Inflammatory macrophage treated with lipopolysaccharide for 1 hour (primary cell): ENCODE results near the gene GATD1.
A peak's percentile ranks its signal among the peaks of the same experiment; 100 is the strongest.

Experiments
- DNase-seq, 2 donors: peaks; one replicate each; pipeline ENCODE4 v3.0.0-alpha.2; 2020 to 2022

The GATD1 gene

GRCh38 chr11:776561-777287 lies 563 bp downstream of the GATD1 start:
- DNase-seq = peak in 1 of 2 donors; percentile 17

GRCh38 chr11:776263-776560 lies 1.1 kb downstream of the GATD1 start:
- no peak for DNase-seq

- no peak for DNase-seq
These were observed 2.3 kb downstream of the GATD1 start for GRCh38 chr11:774873-775592.

GRCh38 chr11:773830-774229 lies 3.5 kb downstream of the GATD1 start:
- no peak for DNase-seq

- no peak for DNase-seq
These were observed 3.9 kb downstream of the GATD1 start for GRCh38 chr11:773425-773824.

- DNase-seq = no peak
These were observed 4.6 kb downstream of the GATD1 start for GRCh38 chr11:772429-773390.

GRCh38 chr11:771617-772204 lies 5.6 kb downstream of the GATD1 start:
- no peak for DNase-seq

GRCh38 chr11:770642-771616 lies 6.4 kb downstream of the GATD1 start:
- DNase-seq = no peak

- DNase-seq = no peak
These were observed 7.2 kb downstream of the GATD1 start for GRCh38 chr11:769887-770641.

- DNase-seq = no peak
These were observed 10.0 kb downstream of the GATD1 start for GRCh38 chr11:767238-767637.

GRCh38 chr11:766936-767210 lies 10.4 kb downstream of the GATD1 start:
- DNase-seq = no peak

GRCh38 chr11:766106-766935 lies 11.0 kb downstream of the GATD1 start:
- peak; percentile 38 to 58 for DNase-seq

GRCh38 chr11:765802-766091 lies 11.5 kb downstream of the GATD1 start:
- DNase-seq = no peak

GRCh38 chr11:765025-765801 lies 12.1 kb downstream of the GATD1 start:
- DNase-seq = peak in 1 of 2 donors; percentile 47

GRCh38 chr11:764322-765024 lies 12.8 kb downstream of the GATD1 start:
- no peak for DNase-seq

GRCh38 chr11:763549-764321 lies 13.6 kb downstream of the GATD1 start:
- no peak for DNase-seq

GRCh38 chr11:763073-763463 lies 14.2 kb downstream of the GATD1 start:
- no peak for DNase-seq

GRCh38 chr11:762421-763072 lies 14.7 kb downstream of the GATD1 start:
- peak; percentile 66 to 67 for DNase-seq
